GM19035 (cell line): ENCODE measurements around the gene HOXC4.
"Not testable (repeated sequence)": the region's sequence is repeated elsewhere in the genome, so short reads cannot be mapped to it uniquely, and the experiment has no call there.

Experiments
- ATAC-seq: cut with Tn5 transposase; IDR thresholded peaks from one replicate; pipeline ENCODE4 v1.9.1; 2021; ENCODE audit not compliant: unreplicated experiment

HOXC4 gene

DNA sequence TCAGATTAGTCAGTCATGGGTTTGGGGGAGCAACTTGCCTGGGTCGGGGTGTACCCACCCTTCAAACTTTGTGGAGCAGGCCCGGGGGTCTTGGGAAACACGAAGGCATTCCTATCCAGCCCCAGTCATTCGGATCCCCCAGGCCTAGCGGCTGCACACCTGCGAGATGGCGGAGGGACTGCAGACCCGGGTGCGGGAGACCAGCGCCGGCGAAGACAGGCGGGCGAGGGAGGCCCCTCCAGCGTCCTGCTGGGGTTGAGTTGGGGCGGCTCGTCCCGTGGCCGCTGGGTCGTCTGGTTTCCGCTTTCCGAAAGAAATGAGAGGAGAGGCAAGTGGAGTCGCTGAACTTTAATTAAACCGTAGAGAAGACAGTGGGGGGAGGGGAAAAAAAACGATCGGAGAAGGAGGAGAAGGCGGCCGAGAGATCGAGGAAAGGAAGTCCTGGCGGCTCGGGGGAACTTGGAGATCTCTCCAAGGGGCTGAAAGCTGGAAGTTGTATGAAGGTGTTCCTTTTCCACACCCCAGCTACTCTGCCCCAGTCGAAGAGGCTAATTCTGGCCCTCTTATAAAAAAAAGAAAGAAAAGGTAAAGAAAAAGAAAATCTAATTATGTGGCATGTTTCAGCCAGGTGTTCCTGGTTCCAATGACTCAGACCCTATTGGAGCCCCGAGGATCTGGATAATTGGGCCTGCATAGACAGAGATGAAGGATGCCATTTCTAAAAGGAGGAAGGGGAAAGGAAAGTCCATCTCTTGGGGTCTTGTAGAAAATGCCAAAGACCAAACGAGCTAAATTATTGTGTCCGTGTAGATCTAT, 28.2 kb downstream of the HOXC4 start:
- ATAC-seq: not testable (repeated sequence)

DNA sequence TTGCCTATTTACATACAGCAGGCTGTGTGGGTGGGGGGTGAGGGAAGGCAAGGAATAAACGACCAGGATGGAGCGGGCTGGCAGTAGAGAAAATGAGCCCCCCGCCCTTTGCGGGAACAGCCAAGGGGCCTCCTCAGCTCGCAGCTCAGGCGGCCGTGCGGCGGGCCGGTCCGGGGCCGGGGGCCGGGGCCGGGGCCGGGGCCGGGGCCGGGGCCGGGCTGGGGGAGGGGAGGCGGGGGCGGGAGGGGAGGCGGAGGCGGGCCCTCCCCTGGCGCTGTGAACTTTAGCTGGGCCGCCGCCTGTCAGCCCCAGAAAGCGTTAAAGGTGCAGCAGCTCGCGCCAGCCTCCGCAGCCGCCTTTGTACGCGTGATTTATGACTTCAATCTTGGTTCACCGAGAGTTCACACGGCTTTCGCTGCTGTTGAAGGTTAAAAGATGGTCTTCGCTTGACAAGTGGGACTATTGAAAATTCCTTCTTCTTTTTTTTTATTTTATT, 28.8 kb downstream of the HOXC4 start:
- no peak for ATAC-seq

DNA sequence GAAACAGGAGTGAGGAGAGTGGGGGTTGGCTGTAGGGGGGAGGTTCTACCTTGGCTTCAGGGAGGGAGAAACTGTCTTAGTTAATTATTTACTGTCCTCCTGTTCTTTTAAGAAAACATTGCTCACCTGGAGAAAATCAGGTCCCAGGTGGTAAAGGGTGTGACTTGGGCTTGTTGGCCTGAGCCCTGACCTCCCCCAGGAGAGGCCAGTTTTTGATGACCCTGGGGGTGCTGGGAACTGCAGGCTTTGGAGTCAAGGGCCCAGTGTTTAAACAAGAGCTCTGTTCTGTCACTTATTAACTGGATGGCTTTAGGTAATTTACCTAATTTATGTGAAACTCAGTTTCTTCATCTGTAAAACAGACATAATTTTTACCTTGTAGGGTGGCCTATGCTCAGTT, 34.4 kb downstream of the HOXC4 start:
- not testable (repeated sequence) for ATAC-seq

DNA sequence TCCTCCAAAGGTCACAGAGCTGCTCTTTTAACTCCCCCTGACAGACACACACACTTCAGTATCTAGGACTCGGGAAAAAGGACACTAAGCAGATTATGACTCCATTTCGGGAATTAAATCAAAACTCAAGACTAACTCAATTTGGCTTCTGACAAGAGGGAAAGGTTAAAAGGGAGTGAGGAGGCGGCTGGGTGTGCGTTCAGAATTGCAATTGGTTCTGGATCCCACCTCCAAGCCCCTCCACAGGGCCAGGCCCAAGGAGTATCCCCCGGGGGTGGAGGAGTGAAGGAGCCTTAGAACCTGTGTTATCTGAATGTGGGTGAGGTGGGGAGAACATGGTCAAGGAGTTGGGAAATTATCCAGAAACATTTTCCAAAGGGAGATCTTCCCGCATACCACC, 35.8 kb downstream of the HOXC4 start:
- not testable (repeated sequence) for ATAC-seq

DNA sequence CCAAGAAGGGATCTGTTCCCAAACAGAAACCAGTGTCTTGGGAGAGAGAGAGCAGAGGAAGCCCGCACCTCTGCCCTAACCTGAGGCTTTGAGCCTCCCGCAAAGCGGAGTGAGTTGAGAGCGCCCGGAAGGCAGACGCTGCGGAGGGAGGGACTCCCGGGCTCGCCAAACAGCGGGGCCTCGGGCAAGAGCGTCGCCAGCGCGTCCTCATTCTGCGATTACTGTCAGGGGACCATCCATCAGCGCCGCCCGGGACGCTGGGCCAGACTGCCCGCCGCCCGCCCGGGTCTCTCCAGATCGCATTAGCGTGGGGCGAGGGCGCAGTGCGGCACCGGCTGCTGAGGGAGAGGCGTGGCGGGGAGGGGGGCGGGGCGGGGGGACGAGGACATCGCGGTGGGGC, 36.7 kb downstream of the HOXC4 start:
- not testable (repeated sequence) for ATAC-seq

DNA sequence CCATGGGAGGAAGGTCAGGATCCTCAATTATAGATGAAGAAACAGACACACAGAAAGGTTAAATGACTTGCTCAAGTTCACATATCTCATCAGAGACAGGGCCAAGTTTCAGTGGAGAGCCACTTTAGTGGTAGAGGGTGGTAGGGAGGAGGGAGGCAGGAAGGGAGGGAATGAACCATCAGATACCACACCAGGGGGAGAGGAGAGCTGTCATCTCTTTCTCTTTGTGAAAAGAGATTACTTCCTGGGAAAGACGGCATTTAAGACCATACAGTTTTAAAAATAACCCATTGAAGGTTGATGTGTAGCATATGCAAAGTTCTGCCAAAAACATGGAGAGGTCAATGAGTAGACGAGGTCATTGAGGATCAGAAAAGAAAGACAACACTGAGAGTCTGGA, 39.3 kb downstream of the HOXC4 start:
- not testable (repeated sequence) for ATAC-seq

DNA sequence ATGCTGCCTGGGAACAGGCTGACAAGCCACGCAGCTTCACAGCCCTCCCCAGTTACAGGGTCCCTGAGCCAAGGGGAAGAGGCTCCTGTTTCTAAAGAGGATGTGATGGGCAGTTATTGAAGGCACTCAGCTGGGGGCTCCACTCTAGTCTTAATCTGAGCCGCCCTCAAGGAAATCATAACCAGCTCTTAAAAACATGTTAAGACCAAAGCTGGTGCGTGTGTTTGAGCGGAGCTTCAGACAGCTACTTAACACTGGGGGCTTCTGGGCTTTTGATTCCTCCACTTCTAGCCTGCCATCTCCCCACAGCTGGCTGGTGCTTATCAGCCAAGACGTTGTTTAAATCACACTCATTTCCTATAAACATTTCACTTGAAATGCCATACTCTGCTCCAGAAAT, 42.3 kb downstream of the HOXC4 start:
- not testable (repeated sequence) for ATAC-seq

DNA sequence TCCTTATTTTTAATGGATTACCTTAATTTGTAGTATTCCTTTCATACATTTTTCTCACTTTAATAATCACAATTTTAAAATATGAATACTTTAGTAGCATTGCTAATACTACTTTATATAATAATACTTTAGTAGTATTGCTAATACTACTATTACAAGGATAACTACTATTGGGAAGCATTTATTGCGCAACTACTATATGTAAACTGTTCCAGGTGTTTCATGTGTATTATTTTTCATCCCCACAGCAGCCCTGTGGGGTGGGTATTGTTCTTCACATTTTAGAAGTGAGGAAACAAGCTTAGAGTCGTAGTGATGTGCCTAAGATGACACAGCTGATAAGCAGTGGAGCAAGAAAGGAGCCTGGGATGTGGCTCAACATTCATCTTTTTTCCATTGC, 45.0 kb downstream of the HOXC4 start:
- not testable (repeated sequence) for ATAC-seq

DNA sequence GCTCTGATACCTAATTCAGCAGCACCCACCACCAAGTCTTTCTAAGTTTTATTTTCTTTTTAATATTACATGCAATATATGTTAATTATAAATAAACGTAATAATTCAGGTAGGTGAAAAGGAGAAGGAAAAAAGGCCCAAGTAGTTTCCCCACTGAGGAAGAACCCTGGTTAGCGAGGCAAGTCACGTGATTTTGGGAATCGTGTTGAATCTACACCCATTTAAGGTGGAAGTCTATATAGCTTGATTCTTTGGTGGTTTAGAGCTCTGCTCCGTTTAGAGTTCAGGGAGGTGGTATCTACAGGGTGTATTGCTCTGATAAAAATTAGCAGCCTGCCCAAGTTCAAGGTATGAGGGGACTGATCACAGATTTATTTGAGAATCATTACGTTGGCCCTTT, 47.0 kb downstream of the HOXC4 start:
- ATAC-seq: not testable (repeated sequence)

DNA sequence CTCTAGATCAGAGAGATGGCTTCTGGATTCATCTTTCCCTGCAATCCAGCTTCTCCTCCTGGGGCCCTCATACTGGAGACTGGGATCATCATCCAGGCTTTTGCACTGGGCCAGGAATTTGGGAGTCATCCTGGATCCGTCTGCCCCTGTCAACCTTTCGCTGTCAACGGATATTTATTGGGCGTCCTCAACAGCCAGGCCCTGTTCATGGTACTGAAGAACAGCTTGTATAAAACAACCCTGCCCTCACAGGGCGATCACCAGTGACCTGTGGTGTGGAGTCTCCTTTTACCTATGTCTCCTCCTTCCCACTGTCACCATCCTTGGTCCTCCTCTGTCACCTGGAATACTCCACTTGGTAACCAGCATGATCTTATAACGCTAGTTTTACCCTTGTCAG, 48.6 kb downstream of the HOXC4 start:
- not testable (repeated sequence) for ATAC-seq

DNA sequence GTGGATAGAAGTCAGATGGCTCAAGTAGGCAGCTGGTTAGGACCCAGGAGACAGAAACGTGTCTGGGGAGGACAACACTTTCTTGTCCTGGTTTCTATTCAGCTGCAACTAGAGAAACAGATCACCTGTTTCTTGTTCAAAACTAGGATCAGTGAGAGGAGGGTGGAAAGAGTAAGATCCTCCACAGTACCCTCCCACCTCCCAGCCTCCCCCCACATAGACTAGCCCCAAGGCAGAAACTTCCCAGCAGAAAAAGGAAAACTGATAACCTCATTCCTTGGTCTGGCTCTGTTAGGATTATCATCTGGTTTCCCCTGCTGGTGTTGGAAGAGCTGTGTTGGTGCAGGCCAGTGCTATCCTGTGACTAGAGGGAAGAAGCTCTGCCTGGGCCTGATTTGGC, 50.2 kb downstream of the HOXC4 start:
- ATAC-seq: not testable (repeated sequence)
